ENCODE results near the gene SV2A. TPM values are rescaled to one million over a fixed set of nuclear protein-coding genes. Genes with fewer than 3 reads are reported as not detected.
A peak's percentile ranks its signal among the peaks of the same experiment; 100 is the strongest.
"Not testable (repeated sequence)": the region's sequence is repeated elsewhere in the genome, so short reads cannot be mapped to it uniquely, and the experiment has no call there.

The SV2A gene
- total and polyA plus RNA-seq, 4 donors = 0.94 to 2.4 (median 1.6) TPM

DNA sequence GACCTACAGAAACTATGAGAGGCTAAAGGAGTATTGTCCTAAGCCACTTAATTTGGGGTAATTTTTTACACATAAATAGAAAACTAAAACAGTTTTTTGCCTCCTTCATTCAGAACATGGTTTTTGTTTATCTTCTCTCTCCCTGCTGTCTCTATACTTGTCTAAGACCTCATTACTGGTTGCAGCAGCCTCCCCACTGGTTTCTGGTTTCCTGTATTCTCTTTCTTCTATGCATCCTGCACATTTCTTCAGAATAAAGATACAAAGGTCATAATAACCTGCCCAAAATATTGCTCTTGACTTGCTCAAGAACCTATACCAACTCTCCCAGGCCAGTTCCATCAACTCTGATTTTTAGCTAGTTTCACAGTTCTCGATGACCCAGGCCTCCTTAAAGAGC is 38.1 kb downstream of the SV2A start:
- TF ChIP-seq CTCF (IDR thresholded peaks at IDR 0.05; ENCODE audit: control extremely low read depth, extremely low read depth) = no peak

DNA sequence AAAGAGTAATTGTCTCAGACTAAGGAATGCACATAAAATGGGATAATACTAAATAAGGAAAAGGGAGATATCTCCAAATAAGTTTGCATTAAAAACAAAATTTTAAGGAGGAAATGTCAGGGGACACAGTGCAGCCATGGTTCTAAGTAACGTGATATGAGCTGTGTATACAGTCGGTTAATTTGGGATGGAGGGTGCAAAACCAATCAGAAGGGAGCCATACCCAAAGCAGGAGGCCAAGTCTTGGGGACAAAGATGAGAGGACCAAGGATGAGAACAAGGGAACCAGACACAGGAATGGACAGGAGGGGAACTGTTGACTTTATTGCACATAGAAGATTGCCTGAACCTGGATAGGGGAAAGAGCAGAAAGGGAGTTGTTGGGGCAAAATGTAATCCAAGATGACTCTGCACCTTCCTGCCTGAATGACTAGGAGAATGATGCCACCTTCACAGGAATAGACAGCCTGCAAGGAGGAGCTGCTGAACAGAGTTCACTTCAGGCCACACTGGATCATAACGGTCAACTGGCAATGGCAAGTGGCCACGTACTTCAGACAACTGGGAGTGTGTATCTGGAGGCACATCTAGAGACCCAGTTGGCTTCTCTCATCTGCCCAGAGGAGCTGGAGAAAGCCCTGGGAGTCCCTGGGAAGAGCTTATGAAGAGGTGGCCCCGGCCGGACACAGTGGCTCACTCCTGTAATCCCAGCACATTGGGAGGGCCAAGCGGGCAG is 40.3 kb downstream of the SV2A start:
- H3K27ac ChIP-seq (ENCODE audit: low read depth in 1 of 2, low read length in 1 of 2) = no peak overlapping the region
- no peak overlapping the region for H3K4me3 ChIP-seq
- DNase-seq (no peak), ATAC-seq (ENCODE audit: insufficient read depth, low FRiP score) (no peak)
- H3K27me3 ChIP-seq (ENCODE audit: control insufficient read depth in 3 of 3, insufficient read depth in 3 of 3, low read length in 2 of 3) = no peaks in the 10 kb centered on the region
- H3K4me1 ChIP-seq (ENCODE audit: control insufficient read depth in 5 of 5, insufficient read depth in 5 of 5, low read length in 5 of 5) = no peaks in the 10 kb centered on the region
- no peak for TF ChIP-seq CTCF (IDR thresholded peaks at IDR 0.05; ENCODE audit: control extremely low read depth, extremely low read depth)
- 93 to 98% methylated on average over 7 of the region's 7 CpGs for WGBS, 2 donors
- H3K36me3 ChIP-seq (ENCODE audit: control insufficient read depth in 4 of 4, insufficient read depth in 4 of 4, low read length in 4 of 4) = no peaks in the 10 kb centered on the region
- no peak overlapping the region for H3K9ac ChIP-seq (ENCODE audit: insufficient read depth in 1 of 2, low read length in 2 of 2)
- H3K9me3 ChIP-seq (ENCODE audit: control insufficient read depth in 4 of 4, insufficient read depth in 3 of 4, low read length in 3 of 4) = no peaks in the 10 kb centered on the region

More for the DNA sequence above, 38.1 kb downstream of the SV2A start:
- H3K9me3 ChIP-seq (ENCODE audit: control insufficient read depth in 4 of 4, insufficient read depth in 3 of 4, low read length in 3 of 4) = no peaks in the 10 kb centered on the region
- no peaks in the 10 kb centered on the region for H3K27me3 ChIP-seq (ENCODE audit: control insufficient read depth in 3 of 3, insufficient read depth in 3 of 3, low read length in 2 of 3)
- peaks cover 0 to 11% (median 7%) of the 10 kb centered on the region in 5 donors for H3K4me1 ChIP-seq (ENCODE audit: control insufficient read depth in 5 of 5, insufficient read depth in 5 of 5, low read length in 5 of 5)
- DNase-seq (no peak), ATAC-seq (ENCODE audit: insufficient read depth, low FRiP score) (no peak)
- WGBS, 2 donors = 88 to 93% methylated on average over 1 of the region's 1 CpG
- no peak overlapping the region for H3K9ac ChIP-seq (ENCODE audit: insufficient read depth in 1 of 2, low read length in 2 of 2)
- no peaks in the 10 kb centered on the region for H3K36me3 ChIP-seq (ENCODE audit: control insufficient read depth in 4 of 4, insufficient read depth in 4 of 4, low read length in 4 of 4)
- H3K27ac ChIP-seq (ENCODE audit: low read depth in 1 of 2, low read length in 1 of 2) = no peak overlapping the region
- no peak overlapping the region for H3K4me3 ChIP-seq

GRCh38 chr1:149873060-149873459 is 44.6 kb downstream of the SV2A start:
- not testable (repeated sequence) for ATAC-seq (ENCODE audit: insufficient read depth, low FRiP score); H3K36me3 ChIP-seq (ENCODE audit: control insufficient read depth in 4 of 4, insufficient read depth in 4 of 4, low read length in 4 of 4); H3K4me3 ChIP-seq; H3K27me3 ChIP-seq (ENCODE audit: control insufficient read depth in 3 of 3, insufficient read depth in 3 of 3, low read length in 2 of 3); DNase-seq; H3K27ac ChIP-seq (ENCODE audit: low read depth in 1 of 2, low read length in 1 of 2); H3K9ac ChIP-seq (ENCODE audit: insufficient read depth in 1 of 2, low read length in 2 of 2); H3K9me3 ChIP-seq (ENCODE audit: control insufficient read depth in 4 of 4, insufficient read depth in 3 of 4, low read length in 3 of 4); H3K4me1 ChIP-seq (ENCODE audit: control insufficient read depth in 5 of 5, insufficient read depth in 5 of 5, low read length in 5 of 5)
- no CpG with 5 or more reads among the region's 4 CpGs for WGBS, 2 donors

GRCh38 chr1:149866887-149867286 is 50.8 kb downstream of the SV2A start:
- not testable (repeated sequence) for ATAC-seq (ENCODE audit: insufficient read depth, low FRiP score); H3K4me1 ChIP-seq (ENCODE audit: control insufficient read depth in 5 of 5, insufficient read depth in 5 of 5, low read length in 5 of 5); H3K27me3 ChIP-seq (ENCODE audit: control insufficient read depth in 3 of 3, insufficient read depth in 3 of 3, low read length in 2 of 3); H3K9ac ChIP-seq (ENCODE audit: insufficient read depth in 1 of 2, low read length in 2 of 2); H3K27ac ChIP-seq (ENCODE audit: low read depth in 1 of 2, low read length in 1 of 2); DNase-seq; H3K4me3 ChIP-seq; H3K36me3 ChIP-seq (ENCODE audit: control insufficient read depth in 4 of 4, insufficient read depth in 4 of 4, low read length in 4 of 4); H3K9me3 ChIP-seq (ENCODE audit: control insufficient read depth in 4 of 4, insufficient read depth in 3 of 4, low read length in 3 of 4)
- WGBS, 2 donors = no CpG with 5 or more reads among the region's 2 CpGs

GRCh38 chr1:149861497-149862054 is 56.1 kb downstream of the SV2A start:
- H3K4me3 ChIP-seq; H3K27me3 ChIP-seq (ENCODE audit: control insufficient read depth in 3 of 3, insufficient read depth in 3 of 3, low read length in 2 of 3); H3K36me3 ChIP-seq (ENCODE audit: control insufficient read depth in 4 of 4, insufficient read depth in 4 of 4, low read length in 4 of 4); DNase-seq; H3K9ac ChIP-seq (ENCODE audit: insufficient read depth in 1 of 2, low read length in 2 of 2); H3K4me1 ChIP-seq (ENCODE audit: control insufficient read depth in 5 of 5, insufficient read depth in 5 of 5, low read length in 5 of 5); H3K9me3 ChIP-seq (ENCODE audit: control insufficient read depth in 4 of 4, insufficient read depth in 3 of 4, low read length in 3 of 4); H3K27ac ChIP-seq (ENCODE audit: low read depth in 1 of 2, low read length in 1 of 2): not testable (repeated sequence)
- ATAC-seq (ENCODE audit: insufficient read depth, low FRiP score) = peak; percentile 32
- no CpG with 5 or more reads among the region's 32 CpGs for WGBS, 2 donors

- not testable (repeated sequence) for H3K27me3 ChIP-seq (ENCODE audit: control insufficient read depth in 3 of 3, insufficient read depth in 3 of 3, low read length in 2 of 3); H3K4me1 ChIP-seq (ENCODE audit: control insufficient read depth in 5 of 5, insufficient read depth in 5 of 5, low read length in 5 of 5); H3K4me3 ChIP-seq; H3K27ac ChIP-seq (ENCODE audit: low read depth in 1 of 2, low read length in 1 of 2); H3K9me3 ChIP-seq (ENCODE audit: control insufficient read depth in 4 of 4, insufficient read depth in 3 of 4, low read length in 3 of 4); H3K9ac ChIP-seq (ENCODE audit: insufficient read depth in 1 of 2, low read length in 2 of 2); DNase-seq; H3K36me3 ChIP-seq (ENCODE audit: control insufficient read depth in 4 of 4, insufficient read depth in 4 of 4, low read length in 4 of 4)
- ATAC-seq (ENCODE audit: insufficient read depth, low FRiP score) = peak; percentile 84
- WGBS, 2 donors = no CpG with 5 or more reads among the region's 55 CpGs
These were observed 56.8 kb downstream of the SV2A start for GRCh38 chr1:149860684-149861496.

Measured in lung (tissue), 12 donors.